AG09309 (cell line): ENCODE results near the gene IFRD1.
A peak's percentile ranks its signal among the peaks of the same experiment; 100 is the strongest.
"Not testable (repeated sequence)": the region's sequence is repeated elsewhere in the genome, so short reads cannot be mapped to it uniquely, and the experiment has no call there.

Experiments
- DNase-seq: peaks from one replicate; pipeline ENCODE4 v3.0.0-alpha.2; 2010; ENCODE audit warnings: low read depth
- H3K4me3 ChIP-seq: 2 replicates; pipeline ENCODE4 v1.5.1; 2011; ENCODE audit warnings: mild to moderate bottlenecking, low read depth, low read length, moderate library complexity; ENCODE audit not compliant: control insufficient read depth
- TF ChIP-seq, protein P1 (sequence below): IDR thresholded peaks from 2 replicates; pipeline ENCODE4 v1.5.1; 2011; ENCODE audit warnings: mild to moderate bottlenecking, low read depth, low read length, inconsistent platforms; ENCODE audit not compliant: insufficient read depth, control insufficient read depth; ENCODE audit errors: missing control alignments

IFRD1 gene

DNA sequence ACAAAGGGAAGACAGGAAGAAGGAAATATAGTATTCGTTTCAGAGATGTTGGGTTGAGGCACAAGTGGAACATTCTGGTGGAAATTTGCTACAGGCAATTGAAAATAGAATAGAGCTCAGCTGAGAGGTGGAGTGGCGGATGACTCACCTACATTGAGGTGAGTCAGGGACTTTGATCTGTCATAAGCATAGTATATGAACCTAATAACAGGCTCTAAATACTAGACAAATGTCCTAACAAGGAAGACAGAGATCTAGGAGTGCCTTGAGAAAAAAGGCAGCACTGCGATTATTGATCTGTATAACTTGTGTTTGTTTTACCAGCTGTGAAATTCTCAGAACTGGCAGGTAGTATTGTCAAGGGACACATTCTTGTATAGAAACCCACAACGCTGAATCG is 907 bp upstream of the IFRD1 start:
- TF ChIP-seq, protein P1, sequence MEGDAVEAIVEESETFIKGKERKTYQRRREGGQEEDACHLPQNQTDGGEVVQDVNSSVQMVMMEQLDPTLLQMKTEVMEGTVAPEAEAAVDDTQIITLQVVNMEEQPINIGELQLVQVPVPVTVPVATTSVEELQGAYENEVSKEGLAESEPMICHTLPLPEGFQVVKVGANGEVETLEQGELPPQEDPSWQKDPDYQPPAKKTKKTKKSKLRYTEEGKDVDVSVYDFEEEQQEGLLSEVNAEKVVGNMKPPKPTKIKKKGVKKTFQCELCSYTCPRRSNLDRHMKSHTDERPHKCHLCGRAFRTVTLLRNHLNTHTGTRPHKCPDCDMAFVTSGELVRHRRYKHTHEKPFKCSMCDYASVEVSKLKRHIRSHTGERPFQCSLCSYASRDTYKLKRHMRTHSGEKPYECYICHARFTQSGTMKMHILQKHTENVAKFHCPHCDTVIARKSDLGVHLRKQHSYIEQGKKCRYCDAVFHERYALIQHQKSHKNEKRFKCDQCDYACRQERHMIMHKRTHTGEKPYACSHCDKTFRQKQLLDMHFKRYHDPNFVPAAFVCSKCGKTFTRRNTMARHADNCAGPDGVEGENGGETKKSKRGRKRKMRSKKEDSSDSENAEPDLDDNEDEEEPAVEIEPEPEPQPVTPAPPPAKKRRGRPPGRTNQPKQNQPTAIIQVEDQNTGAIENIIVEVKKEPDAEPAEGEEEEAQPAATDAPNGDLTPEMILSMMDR = no peak
- H3K4me3 ChIP-seq = peak overlapping the region; percentile 100; the same call in 1 of the 2 replicates
- no peak for DNase-seq

DNA sequence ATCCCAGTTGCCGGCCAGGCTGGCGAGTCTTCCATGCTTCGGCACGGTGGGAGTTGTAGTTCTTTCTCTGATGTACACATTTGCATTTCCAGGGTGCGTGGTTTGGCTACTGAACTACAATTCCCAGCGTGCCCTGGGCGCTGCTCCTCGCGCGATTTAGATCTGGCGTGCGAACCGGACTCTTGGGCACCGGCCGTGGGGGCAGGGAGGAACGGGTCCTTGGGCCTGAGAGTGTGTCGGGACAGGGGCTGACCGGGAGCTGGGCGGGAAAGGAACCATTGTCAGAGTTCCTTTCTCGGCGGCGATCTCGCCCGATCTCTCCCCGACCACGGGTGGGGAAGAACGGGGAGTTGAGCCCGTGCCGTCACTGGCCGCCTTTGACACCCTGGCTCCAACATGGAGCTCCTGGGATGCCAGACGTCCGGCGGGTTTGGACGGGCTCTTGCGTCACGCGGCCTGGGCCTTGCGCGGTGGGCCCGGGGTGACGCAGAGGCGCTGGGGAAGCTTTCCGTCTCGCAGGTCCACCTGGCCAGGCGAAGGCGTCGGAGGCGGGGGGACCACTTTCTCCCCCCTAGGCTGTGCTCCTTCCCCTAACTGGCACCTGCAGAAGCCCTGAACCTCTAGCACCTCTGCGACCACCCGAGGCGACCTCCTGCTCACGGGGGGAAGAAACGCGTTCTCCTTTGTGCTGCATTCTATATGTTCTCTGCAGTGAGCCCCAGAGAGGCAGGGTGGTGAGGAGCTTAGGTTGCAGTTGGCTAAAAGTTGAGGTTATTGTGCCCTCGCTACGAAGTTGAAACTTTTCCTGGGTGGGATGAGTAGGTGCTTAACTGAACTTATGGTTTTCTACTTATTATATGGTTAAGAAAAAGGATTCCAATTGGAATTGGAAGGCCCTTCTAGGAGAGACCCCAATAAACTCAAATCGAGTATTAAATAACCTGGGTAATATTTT is 824 bp downstream of the IFRD1 start:
- TF ChIP-seq, protein P1 = no peak
- DNase-seq = peak; percentile 91
- peak overlapping the region; percentile 100 for H3K4me3 ChIP-seq

DNA sequence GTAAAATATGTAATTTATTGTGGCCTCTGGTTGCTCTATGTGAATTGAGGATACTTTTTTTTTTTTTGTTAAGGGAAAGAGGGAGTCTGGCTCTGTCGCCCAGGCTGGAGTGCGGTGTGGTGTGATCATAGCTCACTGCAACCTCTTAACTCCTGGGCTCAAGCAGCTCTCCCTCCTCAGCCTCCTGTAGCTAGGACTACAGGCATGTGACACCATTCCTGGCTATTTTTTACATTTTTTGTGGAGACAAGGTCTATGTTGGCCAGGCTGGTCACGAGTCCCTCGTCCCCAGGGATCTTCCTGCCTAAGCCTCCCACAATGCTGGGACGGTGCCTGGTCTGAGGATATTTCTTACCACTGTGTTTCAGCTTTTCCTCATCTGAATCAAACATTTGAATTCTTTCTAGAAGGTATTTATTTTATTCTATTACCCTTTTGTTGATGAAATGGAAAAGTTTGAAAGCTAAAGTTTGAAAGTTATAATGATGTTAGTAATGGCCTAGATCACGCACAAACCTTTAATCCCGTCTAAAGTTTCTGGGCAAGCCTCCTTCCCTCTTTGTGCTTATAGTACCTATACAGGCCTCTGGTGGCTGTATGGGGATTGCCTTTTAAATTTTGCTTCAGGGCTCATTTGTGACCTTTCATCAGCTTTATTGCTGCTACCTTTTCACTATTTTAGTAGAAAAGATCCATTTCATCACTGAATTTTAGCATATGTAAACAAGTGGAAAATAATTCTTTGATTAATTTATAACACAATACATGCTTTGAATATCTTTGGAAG is 2.0 kb downstream of the IFRD1 start:
- peak overlapping the region; percentile 100 for H3K4me3 ChIP-seq
- TF ChIP-seq, protein P1 = peak; percentile 28
- no peak for DNase-seq

DNA sequence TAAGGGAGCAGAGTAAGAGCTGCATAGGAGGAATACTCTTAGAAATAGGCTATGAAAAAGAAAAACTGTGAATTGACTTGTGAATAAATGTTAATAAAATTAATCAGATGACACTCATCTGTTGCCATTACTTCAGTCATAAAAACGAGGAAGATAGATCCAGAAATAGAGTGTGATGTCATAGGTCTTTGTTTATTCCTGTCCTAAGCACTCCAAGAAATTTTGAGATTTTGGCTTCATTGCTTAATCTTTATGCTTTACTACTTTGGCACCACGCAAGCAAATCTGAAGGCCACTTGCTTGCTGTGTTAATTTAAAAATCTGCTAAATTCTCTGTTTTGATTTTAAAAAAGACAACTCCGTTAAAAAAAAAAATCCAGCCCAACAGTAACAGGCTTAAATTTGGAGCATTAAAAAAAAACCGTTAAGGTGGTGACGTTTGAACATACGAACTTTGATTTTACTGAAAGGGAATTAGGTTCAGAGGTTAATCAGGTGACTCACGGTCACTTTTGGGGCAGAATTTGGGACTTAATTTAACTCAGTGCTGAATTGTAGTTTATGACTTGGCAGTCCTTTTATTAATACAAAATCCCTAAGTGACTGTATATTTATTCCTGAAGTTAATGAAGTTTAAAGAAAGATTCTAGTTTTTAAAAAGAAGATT is 3.4 kb downstream of the IFRD1 start:
- H3K4me3 ChIP-seq = no peak overlapping the region
- peak; percentile 53 for DNase-seq
- TF ChIP-seq, protein P1 = no peak

DNA sequence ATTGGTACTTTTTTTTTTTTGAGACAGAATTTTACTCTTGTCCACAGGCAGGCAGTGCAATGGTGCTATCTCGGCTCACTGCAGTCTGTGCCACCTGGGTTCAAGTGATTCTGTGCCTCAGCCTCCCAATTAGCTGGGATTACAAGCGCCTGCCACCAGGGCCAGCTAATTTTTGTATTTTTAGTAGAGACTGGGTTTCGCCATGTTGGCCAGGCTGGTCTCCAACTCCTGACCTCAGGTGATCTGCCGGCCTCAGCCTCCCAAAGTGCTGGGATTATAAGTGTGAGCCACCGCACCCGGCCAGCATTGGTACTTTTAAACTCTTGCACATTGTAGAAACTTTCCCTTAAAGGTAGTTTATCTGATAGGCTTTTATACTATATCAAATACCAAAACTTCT is 3.9 kb downstream of the IFRD1 start:
- not testable (repeated sequence) for DNase-seq, H3K4me3 ChIP-seq

DNA sequence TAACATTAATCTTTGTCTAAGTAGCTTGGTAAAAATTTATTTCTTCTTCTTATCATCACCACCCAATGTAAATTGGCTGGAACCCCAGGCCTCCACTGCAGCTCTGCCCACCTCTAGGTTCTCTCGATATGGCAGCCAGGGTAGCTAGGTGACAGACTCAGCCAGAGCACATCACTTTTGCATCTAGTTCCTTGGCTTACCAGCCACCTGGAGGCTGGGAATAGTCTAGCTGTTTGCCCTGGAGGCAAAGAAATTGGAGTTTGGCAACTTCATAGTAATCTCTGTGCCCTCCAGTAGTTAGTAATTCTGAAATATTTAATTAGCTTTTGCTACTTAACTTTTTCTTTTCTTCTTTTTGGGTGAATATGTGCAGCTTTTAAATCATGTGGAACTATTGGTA is 9.4 kb downstream of the IFRD1 start:
- TF ChIP-seq, protein P1 = no peak
- DNase-seq = no peak
- no peak overlapping the region for H3K4me3 ChIP-seq
